Measurements from ENCODE around the gene NEFH.
A peak's percentile ranks its signal among the peaks of the same experiment; 100 is the strongest.
"Not testable (repeated sequence)": the region's sequence is repeated elsewhere in the genome, so short reads cannot be mapped to it uniquely, and the experiment has no call there.

The NEFH gene, protein sequence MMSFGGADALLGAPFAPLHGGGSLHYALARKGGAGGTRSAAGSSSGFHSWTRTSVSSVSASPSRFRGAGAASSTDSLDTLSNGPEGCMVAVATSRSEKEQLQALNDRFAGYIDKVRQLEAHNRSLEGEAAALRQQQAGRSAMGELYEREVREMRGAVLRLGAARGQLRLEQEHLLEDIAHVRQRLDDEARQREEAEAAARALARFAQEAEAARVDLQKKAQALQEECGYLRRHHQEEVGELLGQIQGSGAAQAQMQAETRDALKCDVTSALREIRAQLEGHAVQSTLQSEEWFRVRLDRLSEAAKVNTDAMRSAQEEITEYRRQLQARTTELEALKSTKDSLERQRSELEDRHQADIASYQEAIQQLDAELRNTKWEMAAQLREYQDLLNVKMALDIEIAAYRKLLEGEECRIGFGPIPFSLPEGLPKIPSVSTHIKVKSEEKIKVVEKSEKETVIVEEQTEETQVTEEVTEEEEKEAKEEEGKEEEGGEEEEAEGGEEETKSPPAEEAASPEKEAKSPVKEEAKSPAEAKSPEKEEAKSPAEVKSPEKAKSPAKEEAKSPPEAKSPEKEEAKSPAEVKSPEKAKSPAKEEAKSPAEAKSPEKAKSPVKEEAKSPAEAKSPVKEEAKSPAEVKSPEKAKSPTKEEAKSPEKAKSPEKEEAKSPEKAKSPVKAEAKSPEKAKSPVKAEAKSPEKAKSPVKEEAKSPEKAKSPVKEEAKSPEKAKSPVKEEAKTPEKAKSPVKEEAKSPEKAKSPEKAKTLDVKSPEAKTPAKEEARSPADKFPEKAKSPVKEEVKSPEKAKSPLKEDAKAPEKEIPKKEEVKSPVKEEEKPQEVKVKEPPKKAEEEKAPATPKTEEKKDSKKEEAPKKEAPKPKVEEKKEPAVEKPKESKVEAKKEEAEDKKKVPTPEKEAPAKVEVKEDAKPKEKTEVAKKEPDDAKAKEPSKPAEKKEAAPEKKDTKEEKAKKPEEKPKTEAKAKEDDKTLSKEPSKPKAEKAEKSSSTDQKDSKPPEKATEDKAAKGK

DNA sequence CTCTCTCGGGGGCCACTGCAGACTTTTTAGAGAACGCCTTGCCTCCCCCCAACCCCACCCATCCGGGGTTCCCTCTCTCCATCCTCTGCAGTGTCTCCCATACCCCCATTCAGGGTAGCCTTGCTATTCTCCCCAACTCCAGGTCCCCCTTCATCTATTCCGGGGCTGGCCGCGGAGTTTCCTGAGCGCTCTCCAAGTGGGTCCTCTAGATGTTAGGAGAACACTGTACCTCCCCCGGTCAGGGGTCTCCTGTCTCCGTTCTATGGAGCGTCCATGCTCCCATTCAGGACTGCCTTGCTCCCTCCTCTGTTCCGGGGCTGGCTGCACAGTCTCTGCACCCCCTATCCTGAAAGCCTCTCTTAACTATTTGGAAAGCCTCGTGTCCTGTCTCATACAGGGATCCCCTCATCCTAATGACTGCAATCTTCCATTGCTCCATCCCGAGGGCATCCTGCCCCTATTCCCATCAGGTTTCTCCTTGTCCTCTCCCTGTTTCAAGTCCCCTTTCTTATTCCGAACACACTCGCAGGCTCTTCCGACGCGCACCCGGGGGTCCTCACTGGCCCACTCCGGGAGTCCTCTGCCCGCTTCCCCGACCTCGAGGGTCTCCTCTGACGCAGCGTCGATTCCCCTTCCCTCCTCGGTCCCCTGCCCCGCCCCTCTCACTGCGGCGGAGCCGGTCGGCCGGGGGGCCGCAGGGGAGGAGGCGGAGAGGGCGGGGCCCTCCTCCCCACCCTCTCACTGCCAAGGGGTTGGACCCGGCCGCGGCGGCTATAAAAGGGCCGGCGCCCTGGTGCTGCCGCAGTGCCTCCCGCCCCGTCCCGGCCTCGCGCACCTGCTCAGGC, at the start of gene NEFH:
TSS of gene NEFH (plus strand) at position 802 of the 845 bp plus-strand sequence. CDS start 45 bp downstream, outside the sequence.
- no peak for DNase-seq (ENCODE audit: low read depth)
- H3K4me3 ChIP-seq (ENCODE audit: low read depth, low read length): peak within 1 kb of the TSS; percentile 42
- TF ChIP-seq, protein P1, sequence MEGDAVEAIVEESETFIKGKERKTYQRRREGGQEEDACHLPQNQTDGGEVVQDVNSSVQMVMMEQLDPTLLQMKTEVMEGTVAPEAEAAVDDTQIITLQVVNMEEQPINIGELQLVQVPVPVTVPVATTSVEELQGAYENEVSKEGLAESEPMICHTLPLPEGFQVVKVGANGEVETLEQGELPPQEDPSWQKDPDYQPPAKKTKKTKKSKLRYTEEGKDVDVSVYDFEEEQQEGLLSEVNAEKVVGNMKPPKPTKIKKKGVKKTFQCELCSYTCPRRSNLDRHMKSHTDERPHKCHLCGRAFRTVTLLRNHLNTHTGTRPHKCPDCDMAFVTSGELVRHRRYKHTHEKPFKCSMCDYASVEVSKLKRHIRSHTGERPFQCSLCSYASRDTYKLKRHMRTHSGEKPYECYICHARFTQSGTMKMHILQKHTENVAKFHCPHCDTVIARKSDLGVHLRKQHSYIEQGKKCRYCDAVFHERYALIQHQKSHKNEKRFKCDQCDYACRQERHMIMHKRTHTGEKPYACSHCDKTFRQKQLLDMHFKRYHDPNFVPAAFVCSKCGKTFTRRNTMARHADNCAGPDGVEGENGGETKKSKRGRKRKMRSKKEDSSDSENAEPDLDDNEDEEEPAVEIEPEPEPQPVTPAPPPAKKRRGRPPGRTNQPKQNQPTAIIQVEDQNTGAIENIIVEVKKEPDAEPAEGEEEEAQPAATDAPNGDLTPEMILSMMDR (conservative IDR thresholded peaks at IDR 0.05; ENCODE audit: low read depth, low read length): no peak

DNA sequence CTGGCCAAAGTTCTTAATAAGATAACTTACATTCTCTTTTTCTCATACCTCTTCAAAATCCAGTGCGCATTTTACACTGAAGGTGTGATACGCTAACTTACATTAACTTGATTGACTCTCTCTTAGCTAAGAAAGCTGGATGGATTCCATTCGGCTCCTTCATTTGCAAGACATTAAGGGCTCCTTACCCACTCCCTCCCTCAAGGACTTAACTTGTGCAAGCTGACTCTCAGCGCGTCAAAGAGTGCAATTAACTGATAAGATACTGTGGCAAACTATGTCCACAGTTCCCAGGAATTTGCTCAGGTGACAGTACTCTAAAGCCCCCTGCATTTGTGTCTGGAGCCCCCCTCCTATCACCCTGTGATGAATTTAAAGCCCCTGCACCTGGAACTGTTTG, 48.0 kb upstream of the NEFH start:
- DNase-seq (ENCODE audit: low read depth): no peak
- TF ChIP-seq, protein P1 (conservative IDR thresholded peaks at IDR 0.05; ENCODE audit: low read depth, low read length): no peak

DNA sequence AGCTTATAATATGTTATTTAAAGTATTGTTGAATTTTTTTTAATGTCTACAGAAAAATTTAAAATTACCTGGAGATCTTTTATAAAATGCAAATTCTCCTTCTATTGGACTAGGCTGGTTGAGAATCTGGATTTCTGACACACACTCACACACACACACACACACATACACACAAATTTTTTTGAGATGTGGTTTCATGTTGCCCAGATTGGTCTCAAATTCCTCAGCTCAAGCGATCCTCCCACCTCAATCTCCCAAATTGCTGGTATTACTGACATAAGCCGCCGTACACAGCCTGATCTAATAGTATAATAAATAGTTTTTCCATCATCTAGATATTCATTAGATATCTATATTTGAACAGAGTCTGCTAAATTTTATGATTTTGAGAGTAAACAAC, 46.2 kb upstream of the NEFH start:
- H3K4me3 ChIP-seq (ENCODE audit: low read depth, low read length): no peak overlapping the region
- no peak for DNase-seq (ENCODE audit: low read depth)
- TF ChIP-seq, protein P1 (conservative IDR thresholded peaks at IDR 0.05; ENCODE audit: low read depth, low read length): no peak

More for the DNA sequence above, 48.0 kb upstream of the NEFH start:
- no peak overlapping the region for H3K4me3 ChIP-seq (ENCODE audit: low read depth, low read length)

DNA sequence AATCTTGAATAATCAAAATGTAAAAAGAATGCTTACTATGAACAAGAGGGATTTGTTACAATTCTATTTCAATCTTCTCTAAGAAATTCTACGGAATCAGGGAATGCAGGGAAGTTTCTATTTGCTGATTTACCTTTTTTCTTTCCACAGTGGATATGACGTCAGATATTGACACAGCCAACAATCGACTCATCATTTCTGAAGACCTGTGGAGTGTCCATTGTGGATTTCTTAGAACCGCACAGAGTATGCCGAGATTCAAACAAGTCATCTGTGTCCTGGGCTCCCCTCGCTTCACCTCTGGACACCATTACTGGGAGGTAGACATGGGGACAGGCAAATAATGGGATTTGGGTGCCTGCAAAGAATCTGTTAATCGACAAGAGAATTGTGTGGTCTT, 45.7 kb upstream of the NEFH start:
- no peak overlapping the region for H3K4me3 ChIP-seq (ENCODE audit: low read depth, low read length)
- TF ChIP-seq, protein P1 (conservative IDR thresholded peaks at IDR 0.05; ENCODE audit: low read depth, low read length): no peak
- no peak for DNase-seq (ENCODE audit: low read depth)

DNA sequence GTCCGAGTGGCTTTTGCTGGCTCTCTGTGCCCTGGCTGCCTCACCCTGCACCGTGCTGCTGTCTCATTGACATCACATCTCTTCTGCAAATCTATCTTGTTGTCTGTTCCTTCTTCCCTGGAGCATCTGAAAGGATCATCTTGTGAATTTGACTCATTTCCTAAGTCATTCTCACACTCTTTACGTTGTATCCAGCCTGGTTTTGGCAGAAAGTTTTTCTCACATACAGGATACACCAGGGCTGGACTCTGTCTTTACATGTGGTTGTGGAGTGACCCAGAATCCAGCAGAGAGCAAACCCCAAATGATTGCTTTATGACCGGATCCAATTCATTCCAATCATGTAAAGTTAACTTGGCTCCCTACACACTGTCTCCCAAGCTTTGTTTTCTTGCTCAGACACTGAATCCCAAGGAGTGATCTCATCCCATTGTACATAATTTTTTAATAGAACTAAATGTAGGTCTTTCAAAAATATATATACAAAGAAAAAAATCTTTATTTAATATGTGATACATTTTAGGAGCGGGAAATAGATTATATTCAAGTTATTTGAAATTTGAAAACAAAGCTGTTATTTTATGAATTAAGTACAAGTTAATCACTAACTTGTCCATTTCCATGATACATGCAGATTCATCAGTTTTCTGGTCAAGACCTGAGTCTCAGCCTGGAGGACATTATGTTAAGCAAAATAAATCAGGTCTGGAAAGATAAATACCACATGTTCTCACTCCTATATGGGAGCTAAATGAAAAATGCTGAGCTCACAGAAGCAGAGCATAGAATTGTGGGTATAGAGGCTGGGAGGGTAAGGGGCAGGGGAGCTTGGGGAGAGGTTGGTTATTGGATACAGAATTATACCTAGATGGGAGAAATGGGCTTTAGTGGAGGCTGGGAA, 44.5 kb upstream of the NEFH start:
- DNase-seq (ENCODE audit: low read depth): peak; percentile 3
- TF ChIP-seq, protein P1 (conservative IDR thresholded peaks at IDR 0.05; ENCODE audit: low read depth, low read length): no peak
- no peak overlapping the region for H3K4me3 ChIP-seq (ENCODE audit: low read depth, low read length)

DNA sequence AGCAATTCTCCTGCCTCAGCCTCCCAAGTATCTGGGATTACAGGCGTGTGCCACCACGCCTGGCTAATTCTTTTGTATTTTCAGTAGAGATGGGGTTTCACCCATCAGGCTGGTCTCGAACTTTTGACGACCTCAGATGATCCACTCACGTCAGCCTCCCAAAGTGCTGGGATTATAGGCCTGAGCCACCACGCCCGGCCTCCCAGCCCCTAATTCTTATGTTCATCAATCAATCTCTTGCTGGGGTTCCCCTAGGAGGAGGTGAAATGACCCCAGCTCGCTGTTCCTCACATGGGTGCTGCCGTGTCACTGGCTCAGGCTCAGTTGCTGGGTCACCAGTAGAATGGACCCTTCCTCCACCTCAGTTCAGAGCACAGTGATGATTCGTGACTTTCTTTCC, 41.7 kb upstream of the NEFH start, which contains the start of gene RFPL1:
TSS of gene RFPL1 (plus strand) at position 301 of the 400 bp plus-strand sequence.
- not testable (repeated sequence) for H3K4me3 ChIP-seq (ENCODE audit: low read depth, low read length); DNase-seq (ENCODE audit: low read depth)

All from choroid plexus epithelial cell (primary cell).